SJSA1 (cell line): Measurements from ENCODE around the gene TMSB4X. TPM values are rescaled to one million over a fixed set of nuclear protein-coding genes. Genes with fewer than 3 reads are reported as not detected.
A peak's percentile ranks its signal among the peaks of the same experiment; 100 is the strongest.

Experiments
- DNase-seq, 2 experiments: peaks; one replicate each; pipeline ENCODE4 v3.0.0-alpha.2; 2015 to 2020; ENCODE audit warnings: low spot score in 2 of 2, low read depth in 1 of 2
- H3K27ac ChIP-seq: fragments of 250-450 bp; sonication (Bioruptor Pico); 2 replicates; pipeline ENCODE4 v1.5.1; 2020; ENCODE audit warnings: mild to moderate bottlenecking, moderate library complexity
- H3K27me3 ChIP-seq: fragments of 250-450 bp; sonication (Bioruptor Pico); replicated peaks from 2 replicates; pipeline ENCODE4 v1.5.1; 2020; ENCODE audit warnings: mild to moderate bottlenecking, moderate library complexity
- H3K36me3 ChIP-seq: fragments of 250-450 bp; sonication (Bioruptor Pico); 2 replicates; pipeline ENCODE4 v1.5.1; 2020; ENCODE audit warnings: mild to moderate bottlenecking
- H3K4me1 ChIP-seq: fragments of 250-450 bp; sonication (Bioruptor Pico); replicated peaks from 2 replicates; pipeline ENCODE4 v1.6.1; 2021; ENCODE audit warnings: mild to moderate bottlenecking
- H3K4me3 ChIP-seq: fragments of 250-450 bp; sonication (Bioruptor Pico); 2 replicates; pipeline ENCODE4 v1.5.1; 2020; ENCODE audit warnings: mild to moderate bottlenecking
- H3K9me3 ChIP-seq: fragments of 250-450 bp; sonication (Bioruptor Pico); replicated peaks from 2 replicates; pipeline ENCODE4 v1.5.1; 2020; ENCODE audit warnings: mild to moderate bottlenecking
- total RNA-seq: library from RNA; depleted of rRNA; stranded (reverse); fragments of >200 nt; shearing (Covaris generic); gene quantifications from 2 replicates; pipeline ENCODE4 v1.2.3, GENCODE V29; 2014; rRNA removed

Gene TMSB4X
- total RNA-seq, 1 experiment from 2014 or later, result 4,755 TPM

DNA sequence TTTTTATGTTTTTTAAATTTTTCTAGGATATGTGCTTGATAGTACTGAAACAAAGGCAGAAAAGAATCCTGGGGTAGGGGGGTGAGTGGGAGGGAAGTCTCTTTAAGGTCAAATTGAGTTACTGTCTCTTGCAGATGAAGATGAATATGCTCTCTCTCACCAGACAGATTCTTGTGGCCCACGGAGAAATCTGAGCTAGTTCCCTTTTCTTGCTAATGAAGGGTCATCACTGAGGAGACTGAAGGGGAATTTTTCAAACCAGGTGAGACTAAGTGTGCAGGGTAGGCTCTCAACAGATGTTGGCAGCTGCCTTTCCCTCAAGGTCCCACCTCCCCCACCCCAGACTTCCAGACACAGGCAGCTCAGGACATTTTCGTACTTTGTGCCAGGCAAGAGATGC, 48.0 kb downstream of the TMSB4X start:
- no peak for DNase-seq
- Histone ChIP-seq H3K36me3 (no peaks in the 10 kb centered on the region), H3K4me1 (peaks cover 45% of the 10 kb centered on the region), H3K4me3 (no peak overlapping the region), H3K9me3 (no peaks in the 10 kb centered on the region), H3K27me3 (no peaks in the 10 kb centered on the region), H3K27ac (peak overlapping the region; percentile 89)

DNA sequence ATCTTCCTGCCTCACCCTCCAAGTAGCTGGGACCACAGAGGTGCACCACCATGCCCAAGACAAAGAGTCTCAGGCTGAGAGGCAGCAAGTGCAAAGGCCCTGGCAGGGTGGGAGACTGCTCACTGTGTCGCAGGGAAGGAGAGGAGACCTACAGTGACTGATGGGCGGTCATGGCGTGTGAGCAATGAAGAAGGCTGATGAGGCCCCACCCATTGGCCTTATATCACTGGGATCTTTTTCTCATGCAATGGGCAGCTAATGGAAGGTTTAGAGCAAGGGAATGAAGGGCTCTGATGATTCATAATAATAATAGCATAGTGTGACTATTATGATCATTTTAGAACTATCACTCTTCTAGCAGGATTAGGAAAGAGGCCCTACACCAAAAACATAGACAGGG, 48.7 kb downstream of the TMSB4X start:
- H3K27me3 ChIP-seq, result no peaks in the 10 kb centered on the region
- no peak for DNase-seq
- H3K4me3 ChIP-seq, result no peak overlapping the region
- no peaks in the 10 kb centered on the region for H3K36me3 ChIP-seq
- peaks cover 49% of the 10 kb centered on the region for H3K4me1 ChIP-seq
- H3K27ac ChIP-seq, result no peak overlapping the region
- H3K9me3 ChIP-seq, result no peaks in the 10 kb centered on the region

- Histone ChIP-seq H3K9me3 (no peaks in the 10 kb centered on the region), H3K27ac (no peak overlapping the region), H3K4me3 (no peak overlapping the region), H3K4me1 (peaks cover 54% of the 10 kb centered on the region), H3K27me3 (no peaks in the 10 kb centered on the region), H3K36me3 (no peaks in the 10 kb centered on the region)
- no peak for DNase-seq
These were observed 49.1 kb downstream of the TMSB4X start for GRCh38 chrX:13023979-13024378.

DNA sequence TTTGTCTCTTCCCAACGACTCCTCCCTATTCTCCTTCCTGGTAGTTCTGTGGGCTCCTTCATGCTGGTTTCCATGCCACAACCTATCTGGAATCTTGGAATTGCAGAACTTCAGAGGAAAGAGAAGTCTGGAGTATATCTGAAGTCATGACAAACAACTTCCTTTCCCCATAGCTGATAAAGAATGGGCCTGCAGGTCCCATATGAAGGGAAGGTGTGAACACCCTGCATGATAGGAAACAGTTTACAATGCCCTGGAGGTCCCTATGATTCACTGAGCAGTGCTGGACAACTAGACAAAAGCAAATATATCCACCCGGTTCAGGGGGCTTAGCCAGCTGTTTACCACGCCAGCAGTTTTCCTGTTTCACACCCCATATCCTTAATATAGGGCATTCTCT, 50.1 kb downstream of the TMSB4X start:
- Histone ChIP-seq H3K27me3 (no peaks in the 10 kb centered on the region), H3K9me3 (no peaks in the 10 kb centered on the region), H3K4me3 (no peak overlapping the region), H3K4me1 (peaks cover 60% of the 10 kb centered on the region), H3K27ac (no peak overlapping the region), H3K36me3 (no peaks in the 10 kb centered on the region)
- DNase-seq, result no peak

Other genes starting within 250 kb of the TMSB4X start
- 67.5 and 79.3 TPM in 2 replicates for gene PRPS2, start 183.7 kb upstream of the TMSB4X start, total RNA-seq
- 0.11 TPM in 1 of 2 replicates, not detected in the other for gene TLR7, start 108.0 kb upstream of the TMSB4X start, total RNA-seq
- not detected in 2 replicates for gene TLR8, start 68.5 kb upstream of the TMSB4X start, total RNA-seq
- not detected in 2 replicates for gene FAM9C, start 69.5 kb downstream of the TMSB4X start, total RNA-seq